ENCODE results near the gene STAC2.

- no peak for TF ChIP-seq CTCF (IDR thresholded peaks at IDR 0.05)
- TF ChIP-seq POLR2A (IDR thresholded peaks at IDR 0.05): no peak
- no peak for TF ChIP-seq POLR2AphosphoS5 (IDR thresholded peaks at IDR 0.05)
- no peak for TF ChIP-seq EP300 (IDR thresholded peaks at IDR 0.05)
Measured at GRCh38 chr17:39236450-39236927, 10.7 kb upstream of the STAC2 start.

All from upper lobe of left lung (tissue), 4 donors.